Endothelial cell of umbilical vein (primary cell): ENCODE results near the gene NR2E3. TPM values are rescaled to one million over a fixed set of nuclear protein-coding genes. Genes with fewer than 3 reads are reported as not detected.

Experiments used
- BruUV-seq: library from RNA; stranded (reverse); fragments of 400-500 nt; replicated peaks from 2 replicates; lab custom pipeline; 2021; lab: Mats Ljungman, UMichigan
- CTCF ChIA-PET: fragments of 300-600, 350-600 bp; sonication (Branson Sonifier 250); formaldehyde crosslinking; loops from one replicate; lab custom pipeline; 2021; ENCODE audit warnings: antibody characterized with exemption, inconsistent platforms; lab: Charles Lee
- POLR2A ChIA-PET: fragments of 300-600, 350-600 bp; sonication (Branson Sonifier 250); formaldehyde crosslinking; loops from one replicate; lab custom pipeline; 2021; ENCODE audit warnings: antibody characterized with exemption, inconsistent platforms; lab: Charles Lee
- DNase-seq: peaks from one replicate; pipeline ENCODE4 v3.0.0-alpha.2; 2011; ENCODE audit warnings: low read depth, low spot score
- FAIRE-seq: peaks from 2 replicates; lab custom pipeline; 2011; peaks lifted over from hg19 to GRCh38; lab: Jason Lieb, UNC
- H2AFZ ChIP-seq: 2 replicates; pipeline ENCODE4 v1.6.0; 2012; ENCODE audit warnings: low read depth, low read length, control low read depth, inconsistent platforms
- H3K27ac ChIP-seq: 2 replicates; pipeline ENCODE4 v1.5.1; 2011; ENCODE audit warnings: low read depth, mild to moderate bottlenecking, control low read depth, low read length, moderate library complexity; ENCODE audit not compliant: insufficient read depth
- H3K27me3 ChIP-seq, 2 experiments: 2 replicates each; pipeline versions ENCODE4 v1.6.0 to v1.6.1; 2011; ENCODE audit warnings: low read length in 2 of 2, mixed read lengths in 1 of 2; ENCODE audit not compliant: control insufficient read depth in 2 of 2, insufficient read depth in 2 of 2
- H3K36me3 ChIP-seq, 2 experiments: 2 replicates in 1 of 2; 3 replicates in 1 of 2; pipeline ENCODE4 v1.5.1; 2011; ENCODE audit warnings: low read length in 2 of 2, mild to moderate bottlenecking in 1 of 2, moderate library complexity in 1 of 2; ENCODE audit not compliant: control insufficient read depth in 2 of 2, insufficient read depth in 2 of 2; ENCODE audit errors: extremely low read depth in 1 of 2
- H3K4me1 ChIP-seq: 3 replicates; pipeline ENCODE4 v1.5.1; 2011; ENCODE audit warnings: mild to moderate bottlenecking, low read length; ENCODE audit not compliant: control insufficient read depth, insufficient read depth; ENCODE audit errors: extremely low read depth
- H3K4me2 ChIP-seq: 2 replicates; pipeline ENCODE4 v1.6.1; 2011; ENCODE audit warnings: low read length, control low read depth, mixed read lengths; ENCODE audit not compliant: insufficient read depth
- H3K4me3 ChIP-seq, 3 experiments: fragments of 200-600 bp in 1 of 3; sonication (generic), shearing (Covaris generic) in 1 of 3; replicated peaks in 1 of 3; 2 replicates each; pipeline ENCODE4 v1.5.1; 2011 to 2016; ENCODE audit warnings: control low read depth in 3 of 3, low read length in 3 of 3, mild to moderate bottlenecking in 2 of 3, inconsistent platforms in 1 of 3, low read depth in 1 of 3, moderate library complexity in 1 of 3; ENCODE audit not compliant: insufficient read depth in 1 of 3
- H3K79me2 ChIP-seq: 2 replicates; pipeline ENCODE4 v1.6.0; 2012; ENCODE audit warnings: low read length, inconsistent platforms; ENCODE audit not compliant: control insufficient read depth, insufficient read depth
- H3K9ac ChIP-seq: replicated peaks from 2 replicates; pipeline ENCODE3; 2011; ENCODE audit warnings: low read length, control low read depth; ENCODE audit not compliant: insufficient read depth; ENCODE audit errors: extremely low read depth
- H3K9me1 ChIP-seq: replicated peaks from 3 replicates; pipeline ENCODE4 v1.6.0; 2011; ENCODE audit warnings: mild to moderate bottlenecking, low read length; ENCODE audit not compliant: control insufficient read depth, insufficient read depth; ENCODE audit errors: extremely low read depth
- H3K9me3 ChIP-seq: replicated peaks from 2 replicates; pipeline ENCODE4 v1.5.1; 2012; ENCODE audit warnings: low read length, inconsistent platforms; ENCODE audit not compliant: control insufficient read depth, insufficient read depth
- H4K20me1 ChIP-seq: replicated peaks from 2 replicates; pipeline ENCODE3; 2011; ENCODE audit warnings: mild to moderate bottlenecking, low read length; ENCODE audit not compliant: control insufficient read depth, insufficient read depth; ENCODE audit errors: extremely low read depth
- CTCF ChIP-seq, 2 donors: IDR thresholded peaks; 1 replicate in 1 of 2; 2 replicates in 1 of 2; pipeline ENCODE4 v1.5.1; 2011; ENCODE audit warnings: low read length in 2 of 2, mild to moderate bottlenecking in 2 of 2, moderate library complexity in 2 of 2, control low read depth in 1 of 2, inconsistent platforms in 1 of 2, low read depth in 1 of 2; ENCODE audit not compliant: insufficient read depth in 1 of 2; ENCODE audit errors: extremely low read depth in 1 of 2
- EZH2 ChIP-seq: IDR thresholded peaks from 2 replicates; pipeline ENCODE4 v1.6.1; 2012; ENCODE audit warnings: borderline replicate concordance, low read depth, mild to moderate bottlenecking, moderate library complexity, low read length, inconsistent platforms; ENCODE audit not compliant: severe bottlenecking
- FOS ChIP-seq: IDR thresholded peaks from 2 replicates; pipeline ENCODE4 v1.6.1; 2011; ENCODE audit warnings: mild to moderate bottlenecking, low read length, moderate library complexity, borderline replicate concordance; ENCODE audit not compliant: insufficient read depth
- GATA2 ChIP-seq: IDR thresholded peaks from 2 replicates; pipeline ENCODE4 v1.7.0; 2011; ENCODE audit warnings: low read depth, mild to moderate bottlenecking, moderate library complexity, mixed read lengths, low read length; ENCODE audit not compliant: insufficient read length, insufficient read depth
- JUN ChIP-seq: IDR thresholded peaks from 2 replicates; pipeline ENCODE4 v1.6.1; 2011; ENCODE audit warnings: borderline replicate concordance, low read depth; ENCODE audit not compliant: insufficient read length, insufficient read depth
- MAX ChIP-seq: IDR thresholded peaks from 2 replicates; pipeline ENCODE4 v1.6.1; 2011; ENCODE audit not compliant: insufficient read depth, insufficient read length
- MYC ChIP-seq: IDR thresholded peaks from one replicate; pipeline ENCODE4 v1.6.1; 2011; ENCODE audit warnings: mild to moderate bottlenecking, low read depth, low read length
- POLR2A ChIP-seq: IDR thresholded peaks from 2 replicates; pipeline ENCODE4 v1.6.1; 2012; ENCODE audit warnings: low read depth, mild to moderate bottlenecking, control low read depth, low read length
- POLR2AphosphoS5 ChIP-seq: IDR thresholded peaks from 2 replicates; pipeline ENCODE4 v1.6.1; 2012; ENCODE audit warnings: low read depth, mild to moderate bottlenecking, control low read depth, low read length, moderate library complexity; ENCODE audit not compliant: insufficient read depth
- dilution Hi-C: fragments of 300-500 bp; cut with MboI; formaldehyde crosslinking; loops from one replicate; pipeline ENCODE4 v1.15.0; 2019; ENCODE audit warnings: low sequenced_read_pairs; ENCODE audit not compliant: extremely low pct_ligation_motif_present
- intact Hi-C: fragments of 100-400 bp; cut with micrococcal nuclease; formaldehyde crosslinking; loops from one replicate; pipeline ENCODE4 v1.10.0; 2022
- polyA plus RNA-seq, 4 experiments: library from polyadenylated mRNA; depleted of rRNA in 3 of 4; stranded (reverse) in 3 of 4; unstranded in 1 of 4; fragments of >200 nt; gene quantifications; 2 replicates each; pipeline versions ENCODE4 v1.2.1 to v1.2.3, GENCODE V29; 2011 to 2012; ENCODE audit warnings: missing spikeins in 1 of 4
- total RNA-seq: library from RNA; stranded (reverse); gene quantifications from 2 replicates; pipeline ENCODE4 v1.2.3, GENCODE V29; 2021

The NR2E3 gene
- total and polyA plus RNA-seq, 2 donors (not counting 3 experiments of a cell fraction or from before 2014, with no cell fraction given): 0.04 to 0.38 TPM

- no peaks in the 10 kb centered on the region for H3K36me3 ChIP-seq
- no peak overlapping the region for H3K27ac ChIP-seq
- H3K4me2 ChIP-seq: no peak overlapping the region
- no peaks in the 10 kb centered on the region for H4K20me1 ChIP-seq
- no TSS peak for BruUV-seq
- dilution Hi-C loops: no loop called here
- H3K9me3 ChIP-seq: no peaks in the 10 kb centered on the region
- H3K4me3 ChIP-seq: no peak overlapping the region
- no peak overlapping the region for H3K9ac ChIP-seq
- intact Hi-C loops: no loop called here
- no peaks in the 10 kb centered on the region for H3K79me2 ChIP-seq
- FAIRE-seq (no peak), DNase-seq (no peak)
- no peak for TF ChIP-seq JUN
- no peak for TF ChIP-seq CTCF (IDR thresholded peaks at IDR 0.05; ENCODE audit: extremely low read depth in 1 of 2, insufficient read depth in 1 of 2, low read depth in 1 of 2, low read length in 2 of 2)
- no peak for TF ChIP-seq GATA2
- TF ChIP-seq EZH2: no peak
- TF ChIP-seq MAX: no peak
- no peak for TF ChIP-seq MYC
- no peak for TF ChIP-seq POLR2A
- TF ChIP-seq POLR2AphosphoS5: no peak
- no peak for TF ChIP-seq FOS
- H3K9me1 ChIP-seq: no peaks in the 10 kb centered on the region
- no peaks in the 10 kb centered on the region for H3K27me3 ChIP-seq
- no peak overlapping the region for H2AFZ ChIP-seq
- ChIA-PET POLR2A (no interaction called here), CTCF (no interaction called here)
- H3K4me1 ChIP-seq: peaks cover 27% of the 10 kb centered on the region
These were observed 31.2 kb downstream of the NR2E3 start for GRCh38 chr15:71841563-71841962.
